Melanocyte of skin (primary cell): ENCODE results near the gene CMTM6. TPM values are rescaled to one million over a fixed set of nuclear protein-coding genes. Genes with fewer than 3 reads are reported as not detected.

ENCODE experiments used
- small RNA-seq, 2 donors: library from RNA; depleted of rRNA; stranded (forward); fragments of <200 nt; gene quantifications; one replicate each; pipeline ENCODE3, GENCODE V24; 2012
- total RNA-seq, 2 donors: library from RNA; depleted of rRNA; stranded (reverse); fragments of >200 nt; gene quantifications; 2 replicates each; pipeline ENCODE4 v1.2.3, GENCODE V29; 2012

The CMTM6 gene
- total RNA-seq = 10 to 100 TPM; 48.5 to 69.6 TPM

DNA sequence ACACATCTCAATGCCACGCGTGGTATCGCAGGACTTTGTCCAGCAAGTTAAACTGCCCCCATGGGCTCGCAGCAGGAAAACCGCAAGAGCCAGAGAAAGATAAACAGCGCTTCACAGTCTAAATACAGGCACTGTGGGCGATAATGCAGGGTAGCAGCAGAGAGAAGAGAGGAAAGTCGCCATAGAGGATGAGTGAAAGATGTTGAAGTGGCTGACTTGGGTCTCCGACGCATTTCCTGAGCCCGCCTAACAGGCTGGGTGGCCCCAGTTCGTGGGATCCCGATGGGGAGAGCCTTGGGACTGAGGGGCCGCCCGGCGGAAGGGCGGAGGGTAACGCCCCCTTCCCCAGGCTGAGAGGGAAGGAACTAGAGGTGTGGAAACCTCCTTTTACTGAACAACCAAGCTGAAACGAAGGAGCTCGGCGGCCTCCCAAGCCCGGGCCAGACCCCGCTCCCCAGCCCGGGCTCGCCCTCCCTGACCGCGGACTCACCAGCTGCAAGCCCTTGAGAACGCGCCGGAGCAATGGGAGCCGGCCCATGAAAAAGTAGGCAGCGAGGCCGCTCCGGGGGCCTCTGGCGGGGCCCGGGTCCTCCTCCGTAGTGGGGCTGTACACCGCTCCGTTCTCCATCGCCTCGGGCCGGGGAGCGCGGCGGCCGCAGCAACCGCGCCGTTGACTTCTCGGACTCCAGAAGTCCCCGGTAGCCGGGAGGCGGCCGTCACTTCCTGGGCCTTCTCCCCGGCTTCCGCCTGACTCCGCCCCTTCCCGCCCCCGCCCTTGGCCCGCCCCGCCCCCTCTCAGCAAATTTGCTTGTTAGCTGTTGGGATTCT, at the start of gene CMTM6:
Gene CMTM6 (minus strand): TSS at position 735 of the 828 bp plus-strand sequence. CDS start 107 bp downstream, at position 628.

Small RNA genes within 50 kb of the gene (small RNA-seq; reads per million reads assigned to genes)
- gene MIR548AY = 0.26 to 1.5 reads per million in 2 donors

Other genes starting within 250 kb of the CMTM6 start
- 10 to 100 TPM in 1 of 2 donors, 1 to 10 TPM in 1; 9.3 to 12.3 TPM for gene CMTM7, start 111.0 kb downstream of the CMTM6 start, total RNA-seq
- 10 to 100 TPM; 31.3 to 36.0 TPM for gene DYNC1LI1, start 68.0 kb upstream of the CMTM6 start, total RNA-seq
- gene CNOT10, start 182.3 kb upstream of the CMTM6 start, total RNA-seq = 10 to 100 TPM; 20.6 to 30.6 TPM